Pancreas (tissue), 10 donors: Measurements from ENCODE around the gene PDE4B. TPM values are rescaled to one million over a fixed set of nuclear protein-coding genes. Genes with fewer than 3 reads are reported as not detected.
A peak's percentile ranks its signal among the peaks of the same experiment; 100 is the strongest.
"Not testable (repeated sequence)": the region's sequence is repeated elsewhere in the genome, so short reads cannot be mapped to it uniquely, and the experiment has no call there.

ENCODE experiments used
- ATAC-seq, 4 donors: fragments of 200-7000 bp; cut with Tn5 transposase; one replicate each; pipeline versions ENCODE4 v1.8.0 to v1.9.1; 2020; ENCODE audit warnings: mild to moderate bottlenecking in 4 of 4, moderate library complexity in 4 of 4
- DNase-seq, 6 donors: peaks; one replicate each; pipeline ENCODE4 v3.0.0-alpha.2; 2020
- FAIRE-seq: peaks from 2 replicates; lab custom pipeline; 2012; peaks lifted over from hg19 to GRCh38; lab: Jason Lieb, UNC
- H3K27ac ChIP-seq, 4 donors: fragments of 200-600 bp; sonication (generic); 1 replicate in 3 of 4; 2 replicates in 1 of 4; pipeline versions ENCODE4 v1.5.0 to v1.8.0; 2020
- H3K27me3 ChIP-seq, 4 donors: fragments of 200-600 bp; one replicate each; pipeline ENCODE4 v1.8.0; 2021
- H3K36me3 ChIP-seq, 3 donors: fragments of 200-600 bp; sonication (generic) in 1 of 3; one replicate each; pipeline versions ENCODE4 v1.5.0 to v1.8.0; 2020 to 2021
- H3K4me1 ChIP-seq, 3 donors: fragments of 200-600 bp; one replicate each; pipeline ENCODE4 v1.8.0; 2021
- H3K4me3 ChIP-seq, 4 donors: fragments of 200-600 bp; sonication (generic) in 2 of 4; one replicate each; pipeline versions ENCODE4 v1.5.0 to v1.8.0; 2020 to 2021
- H3K9me3 ChIP-seq, 4 donors: fragments of 200-600 bp; one replicate each; pipeline ENCODE4 v1.8.0; 2021
- WGBS, 2 donors: extraction: QIAGEN DNeasy Blood & Tissue Kit; methylation state at CpG; one replicate each; pipeline ENCODE4 v1.1.7; 2013; 5-methylcytosine and 5-hydroxymethylcytosine counted together
- intact Hi-C, 3 donors: fragments of 100-400 bp; cut with DNase I; formaldehyde crosslinking; loops; one replicate each; pipeline versions ENCODE4 v1.11.1 to v1.14.2; 2022
- polyA plus RNA-seq, 2 donors: library from polyadenylated mRNA; stranded (reverse); fragments of 200-250 nt; gene quantifications; one replicate each; pipeline ENCODE4 v1.2.3, GENCODE V29; 2013
- total RNA-seq, 6 donors: library from RNA; stranded (reverse); fragmentation: NEBNext Ultra II Directional in 4 of 6; extraction: Animal tissue kit (Norgen Biotek cat#: 25700) in 4 of 6; gene quantifications; one replicate each; pipeline versions ENCODE4 v1.2.1 to v1.2.4, GENCODE V29; 2021 to 2023
- TF ChIP-seq, protein P1 (sequence below), 4 donors: fragments of 200-600 bp; sonication (generic) in 3 of 4; IDR thresholded peaks; one replicate each; pipeline versions ENCODE4 v1.5.0 to v1.8.0; 2021; ENCODE audit warnings: antibody characterized with exemption in 4 of 4
- donor health status: healthy with polysubstance abuse.
- donor health status: DM: no; HTN: no; CAD: no; lungs with moderate emphysema.
- donor health status: DM: no; HTN: no; CAD: no.
- donor health status: control.
- donor health status: control.
- donor health status: Bipolar disorder and iron deficiency.
- donor health status: DM: yes; HTN: yes; CAD: no.
- donor health status: DM: no; HTN: no; CAD: no.
- donor health status: DM: no; HTN: no; CAD: no.
- donor health status: DM: yes; HTN: yes; CAD: no.

PDE4B gene
- total and polyA plus RNA-seq, 8 donors = 0.23 to 3.7 (median 0.92) TPM

DNA sequence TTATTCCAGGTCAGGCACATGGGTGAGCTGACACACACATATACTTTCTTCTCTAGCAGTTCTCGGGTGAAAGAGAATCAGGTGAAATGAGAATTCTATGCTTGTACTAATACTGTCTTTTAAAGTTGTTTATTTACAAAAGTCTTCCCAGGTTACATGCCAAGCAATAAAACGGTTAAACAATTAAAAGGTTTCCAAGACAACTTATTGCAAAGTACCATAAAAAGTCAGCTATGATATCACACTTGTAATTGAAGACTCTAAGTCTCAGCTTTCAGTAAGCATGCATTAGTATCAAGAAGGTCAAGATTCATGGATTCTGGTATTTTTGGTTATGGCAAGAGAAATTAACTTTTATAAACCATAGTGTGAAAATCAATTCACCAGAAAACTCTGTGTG, 171.4 kb downstream of the PDE4B start:
- TF ChIP-seq, protein P1, sequence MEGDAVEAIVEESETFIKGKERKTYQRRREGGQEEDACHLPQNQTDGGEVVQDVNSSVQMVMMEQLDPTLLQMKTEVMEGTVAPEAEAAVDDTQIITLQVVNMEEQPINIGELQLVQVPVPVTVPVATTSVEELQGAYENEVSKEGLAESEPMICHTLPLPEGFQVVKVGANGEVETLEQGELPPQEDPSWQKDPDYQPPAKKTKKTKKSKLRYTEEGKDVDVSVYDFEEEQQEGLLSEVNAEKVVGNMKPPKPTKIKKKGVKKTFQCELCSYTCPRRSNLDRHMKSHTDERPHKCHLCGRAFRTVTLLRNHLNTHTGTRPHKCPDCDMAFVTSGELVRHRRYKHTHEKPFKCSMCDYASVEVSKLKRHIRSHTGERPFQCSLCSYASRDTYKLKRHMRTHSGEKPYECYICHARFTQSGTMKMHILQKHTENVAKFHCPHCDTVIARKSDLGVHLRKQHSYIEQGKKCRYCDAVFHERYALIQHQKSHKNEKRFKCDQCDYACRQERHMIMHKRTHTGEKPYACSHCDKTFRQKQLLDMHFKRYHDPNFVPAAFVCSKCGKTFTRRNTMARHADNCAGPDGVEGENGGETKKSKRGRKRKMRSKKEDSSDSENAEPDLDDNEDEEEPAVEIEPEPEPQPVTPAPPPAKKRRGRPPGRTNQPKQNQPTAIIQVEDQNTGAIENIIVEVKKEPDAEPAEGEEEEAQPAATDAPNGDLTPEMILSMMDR (IDR thresholded peaks at IDR 0.05) = no peak
- intact Hi-C loops = loop anchor here in 2 of 3 donors (5.0 to 10.0 kb wide), 3 partner anchors 278 to 491 kb away; no protein-coding TSS in a partner anchor
- Histone ChIP-seq H3K27ac (no peak overlapping the region), H3K27me3 (no peaks in the 10 kb centered on the region), H3K36me3 (no peaks in the 10 kb centered on the region), H3K4me1 (peaks cover 0 to 5% (median 0%) of the 10 kb centered on the region in 3 donors), H3K9me3 (no peaks in the 10 kb centered on the region), H3K4me3 (no peak overlapping the region)
- no peak for DNase-seq
- no peak for FAIRE-seq
- ATAC-seq = no peak
- 38 to 44% methylated on average over 2 of the region's 2 CpGs for WGBS, 2 donors

DNA sequence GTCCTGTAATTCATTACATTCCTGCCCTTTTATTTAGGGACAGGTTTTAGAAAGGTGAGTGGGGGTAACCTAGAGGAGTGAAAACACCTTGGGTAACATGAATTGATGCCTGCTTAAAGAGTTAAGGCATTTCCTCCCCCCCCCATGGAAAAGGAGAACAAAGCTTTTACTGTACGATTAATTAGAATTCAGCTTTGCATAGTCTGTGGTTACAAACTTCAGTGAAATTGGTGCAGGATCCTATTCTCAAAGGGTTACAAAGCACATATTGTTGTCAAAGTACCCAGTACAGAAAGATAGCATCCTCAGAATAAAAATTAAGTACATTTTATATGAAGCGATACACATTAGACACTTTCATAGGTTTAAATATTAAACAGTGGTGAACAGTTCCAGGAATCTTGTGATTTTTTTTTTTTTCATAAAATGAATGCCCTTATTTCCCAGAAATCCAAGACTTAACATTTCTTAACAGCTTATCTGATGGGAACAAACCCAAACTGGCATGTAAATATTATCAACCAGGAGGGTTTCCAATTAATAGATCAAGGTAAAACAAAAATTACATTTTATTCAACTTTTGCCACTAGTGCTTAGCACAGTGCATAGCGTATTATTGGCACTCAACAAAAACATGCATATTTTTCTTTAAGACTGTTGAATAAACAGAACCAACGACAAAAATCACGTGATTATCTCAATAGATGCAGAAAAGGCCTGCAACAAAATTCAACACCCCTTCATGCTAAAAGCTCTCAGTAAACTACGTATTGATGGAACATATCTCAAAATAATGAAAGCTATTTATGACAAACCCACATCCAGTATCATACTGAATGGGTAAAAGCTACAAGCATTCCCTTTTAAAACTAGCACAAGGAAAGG, 172.7 kb downstream of the PDE4B start:
- Histone ChIP-seq H3K27me3 (no peaks in the 10 kb centered on the region), H3K4me3 (no peak overlapping the region), H3K27ac (peak overlapping the region in 1 of 4 donors; percentile 17), H3K4me1 (peaks cover 0 to 5% (median 0%) of the 10 kb centered on the region in 3 donors), H3K9me3 (no peaks in the 10 kb centered on the region), H3K36me3 (no peaks in the 10 kb centered on the region)
- TF ChIP-seq, protein P1 (IDR thresholded peaks at IDR 0.05) = no peak
- 24 to 29% methylated on average over 6 of the region's 6 CpGs for WGBS, 2 donors
- intact Hi-C loops = loop anchor here in 1 of 3 donors (10.0 kb wide), 1 partner anchor 489 kb away; no protein-coding TSS in a partner anchor
- ATAC-seq = peak in 1 of 4 donors; percentile 14
- DNase-seq = no peak
- no peak for FAIRE-seq

DNA sequence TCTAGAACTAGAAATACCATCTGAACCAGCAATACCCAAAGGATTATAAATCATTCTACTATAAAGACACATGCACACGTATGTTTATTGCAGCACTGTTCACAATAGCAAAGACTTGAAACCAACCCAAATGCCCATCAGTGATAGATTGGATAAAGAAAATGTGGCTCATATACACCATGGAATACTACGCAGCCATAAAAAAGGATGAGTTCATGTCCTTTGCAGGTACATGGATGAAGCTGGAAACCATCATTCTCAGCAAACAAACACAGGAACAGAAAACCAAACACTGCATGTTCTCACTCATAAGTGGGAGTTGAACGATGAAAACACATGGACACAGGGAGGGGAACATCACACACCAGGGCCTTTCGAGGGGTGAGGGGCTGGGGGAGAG, 174.8 kb downstream of the PDE4B start:
- not testable (repeated sequence) for H3K4me1 ChIP-seq, H3K27me3 ChIP-seq, FAIRE-seq, H3K36me3 ChIP-seq, DNase-seq, ATAC-seq, H3K9me3 ChIP-seq, H3K27ac ChIP-seq, H3K4me3 ChIP-seq
- intact Hi-C loops = loop anchor here in 1 of 3 donors (10.0 kb wide), 1 partner anchor 487 kb away; no protein-coding TSS in a partner anchor
- WGBS, 2 donors = 74 to 86% methylated on average over 4 of the region's 4 CpGs

DNA sequence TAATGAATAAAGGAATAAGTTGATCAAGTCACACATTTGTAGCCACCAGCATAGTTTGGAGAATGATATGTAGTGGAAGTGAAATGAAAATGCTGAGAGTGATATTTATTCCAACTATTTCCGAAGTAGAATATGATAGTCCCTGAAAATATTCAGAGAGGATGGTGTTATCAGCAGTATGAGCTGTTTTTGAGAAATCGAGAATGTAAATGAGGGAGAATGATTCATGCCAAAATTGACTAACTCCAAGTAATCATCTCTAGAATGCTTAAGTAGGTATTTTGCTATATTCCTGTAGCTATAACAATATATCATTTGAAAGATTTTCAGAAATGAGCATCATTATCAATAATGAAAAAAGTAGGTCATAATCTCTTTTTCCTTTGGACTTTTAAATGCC, 178.9 kb downstream of the PDE4B start:
- DNase-seq (no peak), ATAC-seq (no peak), FAIRE-seq (no peak)
- H3K27ac ChIP-seq = no peak overlapping the region
- no peaks in the 10 kb centered on the region for H3K36me3 ChIP-seq
- no peak overlapping the region for H3K4me3 ChIP-seq
- H3K27me3 ChIP-seq = no peaks in the 10 kb centered on the region
- H3K4me1 ChIP-seq = no peaks in the 10 kb centered on the region
- TF ChIP-seq, protein P1 (IDR thresholded peaks at IDR 0.05) = no peak
- 48 to 68% methylated on average over 2 of the region's 2 CpGs for WGBS, 2 donors
- no peaks in the 10 kb centered on the region for H3K9me3 ChIP-seq
- intact Hi-C loops = no loop called here

DNA sequence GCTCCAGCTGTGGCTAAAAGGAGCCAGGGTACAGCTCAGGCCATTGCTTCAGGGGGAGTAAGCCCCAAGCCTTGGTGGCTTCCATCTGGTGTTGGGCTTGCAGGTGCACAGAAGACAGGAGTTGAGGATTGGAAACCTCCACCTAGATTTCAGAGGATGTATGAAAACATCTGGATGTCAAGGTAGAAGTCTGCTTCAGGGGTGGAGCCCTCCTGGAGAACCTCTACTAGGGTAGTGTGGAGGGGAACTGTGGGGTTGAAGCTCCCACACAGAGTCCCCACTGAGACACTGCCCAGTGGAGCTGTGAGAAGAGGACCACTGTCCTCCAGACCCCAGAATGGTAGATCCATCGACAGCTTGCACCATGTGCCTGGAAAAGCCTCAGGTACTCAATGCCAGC, 183.0 kb downstream of the PDE4B start:
- Histone ChIP-seq H3K36me3 (no peaks in the 10 kb centered on the region), H3K27ac (no peak overlapping the region), H3K4me3 (no peak overlapping the region), H3K9me3 (no peaks in the 10 kb centered on the region), H3K27me3 (no peaks in the 10 kb centered on the region), H3K4me1 (no peaks in the 10 kb centered on the region)
- TF ChIP-seq, protein P1 (IDR thresholded peaks at IDR 0.05) = no peak
- DNase-seq (no peak), FAIRE-seq (no peak), ATAC-seq (no peak)
- WGBS, 2 donors = 74 to 100% methylated on average over 1 of the region's 1 CpG
- intact Hi-C loops = no loop called here
